GM12872 (cell line): Measurements from ENCODE around the gene NDUFAF5.

ENCODE experiments used
- CTCF ChIP-seq: IDR thresholded peaks from 3 replicates; pipeline ENCODE4 v1.5.1; 2011; ENCODE audit warnings: low read depth, mild to moderate bottlenecking, low read length, moderate library complexity; ENCODE audit not compliant: insufficient read depth

NDUFAF5 gene

DNA sequence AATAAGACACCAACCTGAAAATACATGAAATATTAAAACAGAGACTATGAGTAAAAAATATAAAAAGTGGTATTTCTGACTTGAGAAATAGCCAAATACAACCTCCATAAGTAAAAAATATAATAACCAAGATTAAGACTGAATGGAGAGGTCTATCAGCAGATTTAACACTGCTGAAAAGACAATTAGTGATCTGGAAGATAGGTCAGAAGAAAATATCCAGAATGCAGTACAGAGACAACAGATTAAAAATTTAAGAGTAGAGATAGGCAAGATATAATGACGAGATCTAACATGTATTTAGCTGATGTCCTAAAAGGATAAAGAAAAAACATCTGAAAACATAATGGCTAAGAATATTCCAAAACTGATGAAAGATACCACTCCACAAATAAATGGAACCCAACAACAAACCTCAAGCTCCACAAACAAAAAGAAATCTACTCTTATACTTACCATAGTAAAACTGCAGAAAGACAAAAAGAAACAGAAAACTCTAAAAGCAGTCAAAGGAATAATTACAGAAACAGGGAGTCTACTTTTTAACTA, 18.9 kb upstream of the NDUFAF5 start:
- no peak for TF ChIP-seq CTCF

GRCh38 chr20:13770141-13770540, 14.7 kb upstream of the NDUFAF5 start:
- TF ChIP-seq CTCF, result no peak

DNA sequence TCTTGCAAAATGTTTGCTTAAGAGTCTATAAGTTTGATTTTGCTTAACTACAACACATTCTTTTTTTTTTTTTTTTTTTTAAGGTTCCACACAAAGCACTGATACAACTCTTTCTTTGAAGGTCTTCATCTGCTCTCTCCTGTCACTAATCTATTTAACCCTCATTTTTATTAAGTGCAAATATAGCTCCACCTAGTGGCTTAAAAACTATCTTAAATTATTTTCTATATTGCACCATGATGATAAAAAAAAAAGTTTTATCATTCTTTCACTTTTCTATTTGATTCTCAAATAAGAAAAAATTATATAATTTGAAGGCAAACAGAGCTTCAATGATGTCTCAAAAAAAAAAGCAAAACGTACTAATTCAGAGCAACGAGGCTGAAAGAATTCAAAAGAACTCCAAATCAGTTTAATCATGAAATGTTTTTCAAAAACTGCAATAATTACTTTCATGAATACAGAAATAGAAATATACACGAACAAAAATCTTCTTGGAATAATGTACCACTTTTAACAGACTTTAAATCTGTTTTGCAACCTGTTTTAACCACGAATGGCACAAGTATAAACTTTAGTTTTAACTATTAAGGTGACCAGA, 12.9 kb upstream of the NDUFAF5 start:
- peak; percentile 20; the same call in 1 of the 3 replicates for TF ChIP-seq CTCF

GRCh38 chr20:13772529-13772928, 12.3 kb upstream of the NDUFAF5 start:
- TF ChIP-seq CTCF, result no peak

- TF ChIP-seq CTCF, result no peak
Measured at GRCh38 chr20:13775867-13776266, 9.0 kb upstream of the NDUFAF5 start.

DNA sequence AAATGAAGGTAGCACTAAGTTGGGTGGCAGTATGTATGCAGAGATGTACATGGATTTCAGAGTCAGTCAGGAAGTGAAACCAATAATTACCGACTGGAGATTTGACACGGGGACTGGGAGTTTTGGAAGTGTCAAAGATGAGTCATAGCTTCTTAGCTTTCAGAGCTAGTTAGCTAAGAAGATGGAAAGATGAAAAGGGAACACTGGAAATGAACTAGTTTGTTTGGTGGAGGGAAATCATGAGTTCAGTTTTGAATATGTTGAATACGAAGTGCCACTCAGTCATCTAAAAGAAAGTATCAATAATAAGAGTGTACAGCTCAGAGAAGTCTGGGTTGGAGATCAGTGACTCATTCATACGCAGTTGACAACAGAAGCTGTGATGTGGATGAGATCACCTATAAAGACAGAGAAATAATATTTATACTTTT, 7.6 kb upstream of the NDUFAF5 start:
- no peak for TF ChIP-seq CTCF

DNA sequence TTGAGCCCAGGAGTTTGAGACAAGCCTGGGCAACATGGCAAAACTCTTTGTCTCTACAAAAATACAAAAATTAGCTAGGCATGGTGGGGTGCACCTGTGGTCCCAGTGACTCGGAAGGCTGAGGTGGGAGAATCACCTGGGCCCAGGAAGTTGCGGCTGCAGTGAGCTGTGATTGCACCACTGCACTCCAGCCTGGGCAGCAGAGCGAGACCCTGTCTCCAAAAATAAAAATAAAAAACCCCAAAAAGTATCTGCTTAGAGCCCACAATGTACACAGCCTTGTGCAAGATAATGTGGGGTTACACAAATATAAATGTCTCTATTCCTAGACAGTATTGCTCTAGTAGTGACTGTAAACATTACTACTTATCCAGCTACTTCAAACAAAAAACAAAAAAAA, 6.0 kb upstream of the NDUFAF5 start:
- no peak for TF ChIP-seq CTCF
